Measurements from ENCODE around the gene TMEM163. TPM values are rescaled to one million over a fixed set of nuclear protein-coding genes. Genes with fewer than 3 reads are reported as not detected.

Gene TMEM163
- total RNA-seq, 1 donor from 2014 or later = not detected

DNA sequence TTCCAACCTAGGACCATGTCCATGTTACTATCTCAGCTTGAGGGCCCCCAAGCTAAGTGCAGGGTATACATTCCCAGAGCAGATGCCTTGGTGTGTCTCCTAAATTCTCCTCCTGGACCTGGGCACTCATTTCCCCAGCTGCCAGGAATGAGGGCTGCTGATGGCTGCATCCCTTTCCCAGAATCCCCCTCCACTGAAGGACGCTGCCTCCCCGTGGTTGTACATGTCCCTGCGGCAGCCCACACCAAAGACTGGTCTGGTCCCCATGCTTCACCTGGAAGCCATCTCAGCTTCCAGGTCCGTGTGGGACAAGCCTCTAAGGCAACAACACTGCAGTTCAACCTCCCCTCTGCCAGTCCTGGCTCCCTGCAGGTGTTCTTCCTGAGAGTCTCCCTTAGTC, 14.6 kb downstream of the TMEM163 start:
- Mint-ChIP-seq H3K36me3 (ENCODE audit: unreplicated experiment) (no peaks in the 10 kb centered on the region), H3K27ac (ENCODE audit: unreplicated experiment) (no peak overlapping the region), H3K4me1 (ENCODE audit: unreplicated experiment) (no peaks in the 10 kb centered on the region), H3K27me3 (ENCODE audit: unreplicated experiment) (peaks cover 19% of the 10 kb centered on the region), H3K9me3 (ENCODE audit: unreplicated experiment) (no peaks in the 10 kb centered on the region), H3K4me3 (ENCODE audit: unreplicated experiment) (no peak overlapping the region)
- no peak for TF ChIP-seq CTCF (IDR thresholded peaks at IDR 0.05)
- DNase-seq (ENCODE audit: extremely low spot score, unreplicated experiment) = no peak

DNA sequence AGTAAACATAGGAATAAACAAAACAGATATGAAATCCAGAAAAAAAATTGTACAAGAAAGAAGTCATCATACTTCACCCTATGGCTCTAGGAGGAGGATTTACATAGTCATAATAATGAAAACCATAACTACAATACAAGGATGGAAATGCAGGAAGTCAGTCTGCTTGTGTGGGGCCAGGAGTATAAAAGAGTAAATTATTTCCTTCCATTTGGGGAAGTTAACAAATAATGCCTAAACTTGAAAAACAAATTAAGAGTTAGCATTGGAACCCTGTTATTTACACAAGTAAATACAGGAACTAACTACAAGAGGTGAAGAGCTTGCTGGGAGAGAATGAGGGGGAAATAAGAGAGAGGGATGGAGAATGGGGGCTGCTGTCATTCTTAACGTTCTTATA, 15.4 kb downstream of the TMEM163 start:
- Mint-ChIP-seq H3K36me3 (ENCODE audit: unreplicated experiment) (no peaks in the 10 kb centered on the region), H3K9me3 (ENCODE audit: unreplicated experiment) (no peaks in the 10 kb centered on the region), H3K27ac (ENCODE audit: unreplicated experiment) (no peak overlapping the region), H3K4me3 (ENCODE audit: unreplicated experiment) (no peak overlapping the region), H3K4me1 (ENCODE audit: unreplicated experiment) (no peaks in the 10 kb centered on the region), H3K27me3 (ENCODE audit: unreplicated experiment) (peaks cover 14% of the 10 kb centered on the region)
- no peak for TF ChIP-seq CTCF (IDR thresholded peaks at IDR 0.05)
- no peak for DNase-seq (ENCODE audit: extremely low spot score, unreplicated experiment)

DNA sequence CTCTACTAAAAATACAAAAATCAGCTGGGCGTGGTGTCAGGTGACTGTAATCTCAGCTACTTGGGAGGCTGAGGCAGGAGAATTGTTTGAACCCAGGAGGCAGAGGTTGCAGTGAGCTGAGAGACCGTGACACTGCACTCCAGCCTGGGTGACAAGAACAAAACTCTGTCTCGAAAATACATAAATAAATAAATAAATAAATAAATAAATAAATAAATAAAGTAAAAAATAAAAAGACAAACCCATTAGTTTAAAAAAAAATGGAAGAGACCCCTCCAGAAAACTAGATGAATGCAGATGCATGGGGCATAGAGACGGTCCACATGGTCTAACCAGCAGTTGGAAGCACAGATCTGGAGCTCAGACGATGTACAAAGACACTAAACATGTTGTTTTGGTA, 18.1 kb downstream of the TMEM163 start:
- H3K27me3 Mint-ChIP-seq (ENCODE audit: unreplicated experiment) = peaks cover 8% of the 10 kb centered on the region
- no peaks in the 10 kb centered on the region for H3K4me1 Mint-ChIP-seq (ENCODE audit: unreplicated experiment)
- H3K27ac Mint-ChIP-seq (ENCODE audit: unreplicated experiment) = no peak overlapping the region
- no peaks in the 10 kb centered on the region for H3K36me3 Mint-ChIP-seq (ENCODE audit: unreplicated experiment)
- H3K4me3 Mint-ChIP-seq (ENCODE audit: unreplicated experiment) = no peak overlapping the region
- DNase-seq (ENCODE audit: extremely low spot score, unreplicated experiment) = no peak
- TF ChIP-seq CTCF (IDR thresholded peaks at IDR 0.05) = no peak
- no peaks in the 10 kb centered on the region for H3K9me3 Mint-ChIP-seq (ENCODE audit: unreplicated experiment)

DNA sequence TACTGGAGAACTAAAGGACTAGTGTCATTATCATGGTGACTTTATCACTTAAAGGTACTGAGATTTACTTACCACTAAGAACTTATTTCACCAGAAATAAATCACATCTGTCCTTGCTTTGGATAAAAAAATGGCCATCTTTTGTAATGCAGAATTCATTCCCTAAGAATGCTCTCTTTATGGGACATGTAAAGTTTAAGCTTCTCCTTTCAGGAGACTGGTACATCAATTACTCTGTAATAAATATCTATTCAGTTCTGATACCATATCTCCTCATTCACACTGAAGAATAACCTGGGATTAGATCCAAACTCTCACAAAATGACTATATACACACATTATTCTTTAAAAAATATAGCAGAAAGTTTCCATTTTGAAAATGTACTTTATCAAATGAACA, 24.4 kb downstream of the TMEM163 start:
- no peaks in the 10 kb centered on the region for H3K36me3 Mint-ChIP-seq (ENCODE audit: unreplicated experiment)
- no peak for TF ChIP-seq CTCF (IDR thresholded peaks at IDR 0.05)
- no peak for DNase-seq (ENCODE audit: extremely low spot score, unreplicated experiment)
- no peaks in the 10 kb centered on the region for H3K9me3 Mint-ChIP-seq (ENCODE audit: unreplicated experiment)
- H3K4me3 Mint-ChIP-seq (ENCODE audit: unreplicated experiment) = no peak overlapping the region
- H3K27me3 Mint-ChIP-seq (ENCODE audit: unreplicated experiment) = peaks cover 5% of the 10 kb centered on the region
- no peaks in the 10 kb centered on the region for H3K4me1 Mint-ChIP-seq (ENCODE audit: unreplicated experiment)
- H3K27ac Mint-ChIP-seq (ENCODE audit: unreplicated experiment) = no peak overlapping the region

DNA sequence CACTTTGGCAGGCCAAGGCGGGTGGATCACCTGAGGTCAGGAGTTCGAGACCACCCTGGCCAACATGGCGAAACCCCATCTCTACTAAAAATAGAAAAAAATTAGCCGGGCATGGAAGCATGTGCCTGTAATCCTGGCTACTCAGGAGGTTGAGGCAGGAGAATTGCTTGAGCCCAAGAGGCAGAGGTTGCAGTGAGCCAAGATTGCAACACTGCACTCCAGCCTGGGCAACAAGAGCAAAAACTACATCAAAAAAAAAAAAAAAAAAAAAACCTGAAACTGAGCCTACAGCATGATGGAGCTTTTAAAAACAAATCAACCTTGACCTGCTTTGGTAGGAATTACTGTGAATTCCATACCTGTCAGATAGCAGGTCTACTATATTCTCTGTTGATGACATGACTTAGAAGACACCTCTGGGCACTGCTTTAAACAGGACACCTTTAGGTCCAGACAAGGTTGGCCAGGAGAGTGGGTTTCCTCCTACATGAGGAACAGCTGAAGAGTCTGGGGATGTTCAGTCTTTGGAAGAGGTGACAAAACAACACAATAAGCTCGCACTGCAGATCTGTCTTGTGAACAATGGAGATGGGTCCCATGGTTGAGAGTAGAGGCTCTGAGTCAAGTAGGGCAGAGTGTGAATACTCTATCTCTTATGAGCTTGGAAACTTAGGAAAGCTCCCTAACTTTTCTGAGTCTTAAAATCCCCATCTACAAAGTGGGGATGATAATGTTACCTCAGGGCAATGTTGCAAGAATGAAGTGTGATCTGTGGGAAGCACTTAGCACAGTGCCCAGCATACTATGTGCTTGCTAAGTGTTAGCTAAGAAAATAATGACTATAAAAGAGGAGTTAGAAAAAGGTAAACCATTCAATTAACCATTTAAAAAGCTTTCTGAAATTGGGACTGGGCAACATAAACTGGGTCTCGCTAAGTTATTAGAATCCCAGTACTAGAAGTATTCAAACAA, 25.2 kb downstream of the TMEM163 start:
- Mint-ChIP-seq H3K9me3 (ENCODE audit: unreplicated experiment) (no peaks in the 10 kb centered on the region), H3K4me3 (ENCODE audit: unreplicated experiment) (no peak overlapping the region), H3K36me3 (ENCODE audit: unreplicated experiment) (no peaks in the 10 kb centered on the region), H3K4me1 (ENCODE audit: unreplicated experiment) (no peaks in the 10 kb centered on the region), H3K27me3 (ENCODE audit: unreplicated experiment) (peaks cover 5% of the 10 kb centered on the region), H3K27ac (ENCODE audit: unreplicated experiment) (no peak overlapping the region)
- no peak for DNase-seq (ENCODE audit: extremely low spot score, unreplicated experiment)
- TF ChIP-seq CTCF (IDR thresholded peaks at IDR 0.05) = no peak
